Uterus (tissue), 4 donors: ENCODE measurements around the gene ACOXL. TPM values are rescaled to one million over a fixed set of nuclear protein-coding genes. Genes with fewer than 3 reads are reported as not detected.

Source experiments
- DNase-seq, 2 donors: peaks; one replicate each; pipeline ENCODE4 v3.0.0-alpha.2; 2019 to 2020
- H3K27ac ChIP-seq, 2 donors: fragments of 200-600 bp; sonication (generic); 1 replicate in 1 of 2; 2 replicates in 1 of 2; pipeline ENCODE4 v1.5.1; 2016 to 2018
- H3K27me3 ChIP-seq, 2 donors: fragments of 200-600 bp; sonication (generic); one replicate each; pipeline ENCODE4 v1.5.1; 2018 to 2019; ENCODE audit warnings: control low read depth in 1 of 2
- H3K36me3 ChIP-seq, 2 donors: fragments of 200-600 bp; sonication (generic); one replicate each; pipeline ENCODE4 v1.5.1; 2019; ENCODE audit warnings: control low read depth in 1 of 2
- H3K4me1 ChIP-seq, 2 donors: fragments of 200-600 bp; sonication (generic); one replicate each; pipeline ENCODE4 v1.5.1; 2018 to 2019; ENCODE audit warnings: control low read depth in 1 of 2
- H3K4me3 ChIP-seq, 2 donors: fragments of 200-600 bp; sonication (generic); 1 replicate in 1 of 2; 2 replicates in 1 of 2; pipeline ENCODE4 v1.5.1; 2018 to 2019; ENCODE audit warnings: mild to moderate bottlenecking in 1 of 2
- H3K9me3 ChIP-seq, 2 donors: fragments of 200-600 bp; sonication (generic); one replicate each; pipeline ENCODE4 v1.5.1; 2019; ENCODE audit warnings: control low read depth in 1 of 2
- POLR2A ChIP-seq, 2 donors: fragments of 450-650 bp; IDR thresholded peaks; one replicate each; pipeline ENCODE4 v1.6.1; 2016; ENCODE audit warnings: antibody characterized with exemption in 2 of 2, mild to moderate bottlenecking in 1 of 2, moderate library complexity in 1 of 2
- intact Hi-C: fragments of 100-400 bp; cut with DNase I; formaldehyde crosslinking; loops from one replicate; pipeline ENCODE4 v1.15.1; 2023; ENCODE audit warnings: low total_unique reads
- total RNA-seq, 4 donors: library from RNA; depleted of rRNA in 3 of 4; stranded (reverse); fragments of >200 nt in 3 of 4; gene quantifications; one replicate each; pipeline versions ENCODE4 v1.1.0 to v1.2.4, GENCODE V29; 2014 to 2023
- TF ChIP-seq, protein P1 (sequence below), 4 experiments: fragments of 200-600 bp in 2 of 4; fragments of 450-650 bp in 2 of 4; sonication (generic) in 2 of 4; IDR thresholded peaks; one replicate each; pipeline ENCODE4 v1.5.1; 2016 to 2019; ENCODE audit warnings: antibody characterized with exemption in 4 of 4, mild to moderate bottlenecking in 2 of 4, moderate library complexity in 1 of 4
- donor health status: DM: yes; HTN: yes; CAD: no.

Gene ACOXL
- total RNA-seq, 4 donors from 2014 or later: 0.18 to 0.41 TPM; not detected in 2

DNA sequence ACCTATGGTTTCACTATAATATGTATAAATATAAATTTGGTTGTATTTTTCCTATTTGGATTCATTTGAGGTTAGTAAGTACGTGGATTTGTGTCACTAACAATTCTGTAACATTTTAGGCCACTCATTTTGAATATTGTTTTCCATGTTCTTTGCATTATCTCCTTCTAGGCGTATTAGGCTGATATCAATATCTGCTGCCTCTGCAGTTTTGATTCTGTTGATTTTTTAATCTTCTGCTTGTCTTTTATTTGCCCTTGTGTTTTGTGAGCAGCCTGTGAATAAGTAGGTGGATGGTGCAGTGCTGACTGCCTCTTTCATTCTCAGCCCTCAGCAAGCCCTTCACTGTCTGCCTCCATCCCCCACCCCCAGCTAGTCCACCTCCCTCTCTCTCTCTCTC is 222.7 kb downstream of the ACOXL start:
- TF ChIP-seq POLR2A (IDR thresholded peaks at IDR 0.05): no peak
- TF ChIP-seq, protein P1, sequence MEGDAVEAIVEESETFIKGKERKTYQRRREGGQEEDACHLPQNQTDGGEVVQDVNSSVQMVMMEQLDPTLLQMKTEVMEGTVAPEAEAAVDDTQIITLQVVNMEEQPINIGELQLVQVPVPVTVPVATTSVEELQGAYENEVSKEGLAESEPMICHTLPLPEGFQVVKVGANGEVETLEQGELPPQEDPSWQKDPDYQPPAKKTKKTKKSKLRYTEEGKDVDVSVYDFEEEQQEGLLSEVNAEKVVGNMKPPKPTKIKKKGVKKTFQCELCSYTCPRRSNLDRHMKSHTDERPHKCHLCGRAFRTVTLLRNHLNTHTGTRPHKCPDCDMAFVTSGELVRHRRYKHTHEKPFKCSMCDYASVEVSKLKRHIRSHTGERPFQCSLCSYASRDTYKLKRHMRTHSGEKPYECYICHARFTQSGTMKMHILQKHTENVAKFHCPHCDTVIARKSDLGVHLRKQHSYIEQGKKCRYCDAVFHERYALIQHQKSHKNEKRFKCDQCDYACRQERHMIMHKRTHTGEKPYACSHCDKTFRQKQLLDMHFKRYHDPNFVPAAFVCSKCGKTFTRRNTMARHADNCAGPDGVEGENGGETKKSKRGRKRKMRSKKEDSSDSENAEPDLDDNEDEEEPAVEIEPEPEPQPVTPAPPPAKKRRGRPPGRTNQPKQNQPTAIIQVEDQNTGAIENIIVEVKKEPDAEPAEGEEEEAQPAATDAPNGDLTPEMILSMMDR (IDR thresholded peaks at IDR 0.05): no peak
- no peak for DNase-seq
- H3K27ac ChIP-seq: no peak overlapping the region
- no peaks in the 10 kb centered on the region for H3K4me1 ChIP-seq
- intact Hi-C loops: no loop called here
- no peak overlapping the region for H3K4me3 ChIP-seq
- H3K27me3 ChIP-seq: no peaks in the 10 kb centered on the region
- H3K36me3 ChIP-seq: no peaks in the 10 kb centered on the region
- no peaks in the 10 kb centered on the region for H3K9me3 ChIP-seq

DNA sequence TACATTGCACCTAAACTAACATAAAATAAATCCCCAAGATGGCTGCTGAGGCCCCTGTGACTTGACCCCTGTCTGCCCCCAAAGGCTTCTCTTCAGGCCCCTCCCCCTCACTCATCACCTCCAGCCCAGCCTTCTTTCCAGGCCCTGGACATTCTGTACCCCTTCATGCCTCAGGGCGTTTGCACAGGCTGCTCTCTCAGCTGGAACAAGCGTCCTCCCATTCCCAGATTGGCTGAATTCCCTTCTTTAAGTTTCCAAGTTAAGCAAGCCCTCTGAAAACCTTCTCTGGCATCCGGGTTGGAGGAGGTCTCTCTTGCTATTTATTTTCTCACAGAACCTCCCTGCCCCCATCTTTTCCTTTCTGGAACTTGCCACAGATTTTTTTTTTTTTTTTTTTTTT is 223.2 kb downstream of the ACOXL start:
- Histone ChIP-seq H3K27ac (no peak overlapping the region), H3K4me3 (no peak overlapping the region), H3K9me3 (no peaks in the 10 kb centered on the region), H3K27me3 (no peaks in the 10 kb centered on the region), H3K4me1 (no peaks in the 10 kb centered on the region), H3K36me3 (no peaks in the 10 kb centered on the region)
- no peak for DNase-seq
- TF ChIP-seq, protein P1 (IDR thresholded peaks at IDR 0.05): no peak
- no peak for TF ChIP-seq POLR2A (IDR thresholded peaks at IDR 0.05)
- intact Hi-C loops: no loop called here

DNA sequence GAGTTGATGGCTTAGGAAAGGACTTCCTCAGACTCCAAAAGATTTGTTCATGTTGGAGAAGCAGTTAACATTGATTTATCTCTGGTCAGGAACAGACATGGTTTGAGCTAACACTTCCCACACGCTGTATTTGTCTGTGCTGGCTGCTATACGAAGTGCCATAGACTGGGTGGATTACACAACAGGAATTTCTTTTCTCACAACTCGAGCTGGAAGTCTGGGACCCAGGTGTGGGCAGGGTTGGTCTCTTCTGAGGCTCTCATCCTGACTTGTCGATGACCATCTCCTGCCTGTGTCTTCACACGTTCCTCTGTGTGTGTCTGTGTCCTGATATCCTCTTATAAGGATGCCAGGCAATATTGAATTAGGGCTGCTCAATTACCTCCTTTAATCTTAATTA is 224.9 kb downstream of the ACOXL start:
- no peak for DNase-seq
- no peaks in the 10 kb centered on the region for H3K9me3 ChIP-seq
- no peak overlapping the region for H3K4me3 ChIP-seq
- intact Hi-C loops: no loop called here
- TF ChIP-seq POLR2A (IDR thresholded peaks at IDR 0.05): no peak
- TF ChIP-seq, protein P1 (IDR thresholded peaks at IDR 0.05): no peak
- no peaks in the 10 kb centered on the region for H3K36me3 ChIP-seq
- no peaks in the 10 kb centered on the region for H3K27me3 ChIP-seq
- no peaks in the 10 kb centered on the region for H3K4me1 ChIP-seq
- H3K27ac ChIP-seq: no peak overlapping the region

DNA sequence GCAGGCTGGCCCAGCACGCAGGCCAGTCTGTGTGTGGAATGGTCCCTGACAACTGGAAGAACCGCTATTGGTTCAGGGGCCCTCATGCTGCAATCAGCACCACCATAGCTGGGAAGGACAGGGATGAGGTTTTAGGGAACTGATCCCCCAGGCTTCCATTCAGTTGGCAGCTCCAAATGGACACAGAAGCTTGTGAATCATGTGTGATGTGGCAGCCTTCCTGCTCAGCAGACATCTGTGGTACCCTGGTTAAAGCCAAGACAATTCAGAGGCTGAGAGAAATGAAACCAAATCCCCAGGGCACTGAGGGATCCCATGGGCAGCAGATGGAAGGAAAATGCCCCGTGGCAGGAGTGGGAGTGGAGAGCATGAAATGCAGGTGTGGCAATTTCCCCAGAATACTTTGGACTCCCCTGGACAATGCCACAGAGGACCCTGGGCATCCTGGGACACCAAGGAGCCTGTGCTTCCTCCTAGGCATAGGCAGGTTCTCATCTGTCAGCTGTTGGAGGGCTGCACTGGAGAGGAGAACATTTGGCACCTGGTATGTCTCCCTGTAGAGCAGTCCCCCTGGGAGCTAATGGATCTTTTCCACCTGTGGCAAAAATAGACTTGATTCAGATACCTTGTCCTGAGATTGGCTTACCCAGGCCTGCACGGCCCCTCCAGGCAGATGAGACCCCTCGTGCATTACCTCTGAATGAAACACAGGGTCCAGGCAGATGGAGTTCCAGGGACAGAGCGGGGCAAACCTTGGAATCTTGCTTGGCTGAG is 226.2 kb downstream of the ACOXL start:
- intact Hi-C loops: no loop called here

DNA sequence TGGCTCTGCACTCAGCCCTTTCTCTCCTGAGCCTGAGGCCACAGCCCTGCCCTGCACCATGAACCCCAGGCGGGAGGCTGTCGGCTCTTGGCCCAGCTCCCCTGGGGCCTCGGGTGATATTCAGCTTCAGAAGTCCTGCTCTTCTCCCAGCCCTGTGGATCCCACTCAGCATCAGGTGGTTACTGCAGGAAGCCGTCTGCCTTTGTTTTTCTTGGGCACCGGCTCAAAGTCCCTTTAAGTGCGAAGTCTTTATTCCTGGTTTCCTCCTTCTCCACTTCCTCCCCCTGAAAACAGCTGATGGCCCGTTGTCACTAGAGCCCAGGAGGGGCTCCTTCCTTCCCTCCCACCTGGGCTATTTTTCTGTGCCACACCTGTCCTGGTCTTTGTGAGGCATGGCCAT is 226.8 kb downstream of the ACOXL start:
- Histone ChIP-seq H3K27ac (no peak overlapping the region), H3K27me3 (no peaks in the 10 kb centered on the region), H3K36me3 (no peaks in the 10 kb centered on the region), H3K4me1 (no peaks in the 10 kb centered on the region), H3K9me3 (no peaks in the 10 kb centered on the region), H3K4me3 (no peak overlapping the region)
- intact Hi-C loops: no loop called here
- DNase-seq: no peak
- no peak for TF ChIP-seq POLR2A (IDR thresholded peaks at IDR 0.05)
- TF ChIP-seq, protein P1 (IDR thresholded peaks at IDR 0.05): no peak

More for the DNA sequence above, 226.2 kb downstream of the ACOXL start:
- TF ChIP-seq, protein P1 (IDR thresholded peaks at IDR 0.05): no peak
- no peak for TF ChIP-seq POLR2A (IDR thresholded peaks at IDR 0.05)
- DNase-seq: no peak
- Histone ChIP-seq H3K9me3 (no peaks in the 10 kb centered on the region), H3K4me3 (no peak overlapping the region), H3K27ac (no peak overlapping the region), H3K4me1 (no peaks in the 10 kb centered on the region), H3K27me3 (no peaks in the 10 kb centered on the region), H3K36me3 (no peaks in the 10 kb centered on the region)
